ENCODE measurements around the gene ZNF385D.

The ZNF385D gene

DNA sequence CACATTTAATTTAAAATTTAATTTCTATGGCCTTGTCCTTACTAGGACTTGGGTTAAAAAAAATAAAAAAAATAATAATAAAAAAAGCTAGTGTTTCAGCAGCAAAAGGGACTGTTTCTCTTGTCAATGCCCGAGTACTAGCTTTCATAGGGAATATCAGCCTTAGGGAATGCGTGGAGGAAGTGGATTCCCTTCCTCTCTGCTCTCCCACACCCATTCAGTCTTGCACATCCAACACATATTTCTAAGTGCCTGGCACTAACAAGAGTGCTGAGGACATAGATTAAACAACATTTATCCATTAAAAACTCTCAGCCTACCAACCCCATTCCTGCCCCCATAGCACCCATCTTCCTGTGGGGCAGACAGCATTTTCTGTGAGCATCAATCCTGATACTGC, 6.2 kb downstream of the ZNF385D start:
- H3K27ac Mint-ChIP-seq (ENCODE audit: low read depth): no peak overlapping the region
- peaks cover 26% of the 10 kb centered on the region for H3K9me3 Mint-ChIP-seq
- ATAC-seq (replicated peaks; ENCODE audit: extremely low read depth, poor library complexity, severe bottlenecking) (no peak), DNase-seq (ENCODE audit: low spot score in 2 of 2) (no peak)
- H3K27me3 Mint-ChIP-seq: no peaks in the 10 kb centered on the region
- H3K4me1 Mint-ChIP-seq: no peaks in the 10 kb centered on the region
- no peaks in the 10 kb centered on the region for H3K36me3 Mint-ChIP-seq (ENCODE audit: insufficient read depth)
- no peak overlapping the region for H3K4me3 Mint-ChIP-seq

- Mint-ChIP-seq H3K4me1 (no peaks in the 10 kb centered on the region), H3K4me3 (no peak overlapping the region), H3K27me3 (no peaks in the 10 kb centered on the region), H3K9me3 (peaks cover 29% of the 10 kb centered on the region), H3K27ac (ENCODE audit: low read depth) (no peak overlapping the region), H3K36me3 (ENCODE audit: insufficient read depth) (peaks cover 2% of the 10 kb centered on the region)
- no peak for ATAC-seq (replicated peaks; ENCODE audit: extremely low read depth, poor library complexity, severe bottlenecking)
- no peak for DNase-seq (ENCODE audit: low spot score in 2 of 2)
Observed at GRCh38 chr3:21738935-21739702, 11.9 kb downstream of the ZNF385D start.

GRCh38 chr3:21738283-21738682, 12.7 kb downstream of the ZNF385D start:
- DNase-seq (ENCODE audit: low spot score in 2 of 2): no peak
- ATAC-seq (replicated peaks; ENCODE audit: extremely low read depth, poor library complexity, severe bottlenecking): no peak
- Mint-ChIP-seq H3K4me3 (no peak overlapping the region), H3K9me3 (peaks cover 30% of the 10 kb centered on the region), H3K4me1 (no peaks in the 10 kb centered on the region), H3K27ac (ENCODE audit: low read depth) (no peak overlapping the region), H3K27me3 (no peaks in the 10 kb centered on the region), H3K36me3 (ENCODE audit: insufficient read depth) (peaks cover 2% of the 10 kb centered on the region)

DNA sequence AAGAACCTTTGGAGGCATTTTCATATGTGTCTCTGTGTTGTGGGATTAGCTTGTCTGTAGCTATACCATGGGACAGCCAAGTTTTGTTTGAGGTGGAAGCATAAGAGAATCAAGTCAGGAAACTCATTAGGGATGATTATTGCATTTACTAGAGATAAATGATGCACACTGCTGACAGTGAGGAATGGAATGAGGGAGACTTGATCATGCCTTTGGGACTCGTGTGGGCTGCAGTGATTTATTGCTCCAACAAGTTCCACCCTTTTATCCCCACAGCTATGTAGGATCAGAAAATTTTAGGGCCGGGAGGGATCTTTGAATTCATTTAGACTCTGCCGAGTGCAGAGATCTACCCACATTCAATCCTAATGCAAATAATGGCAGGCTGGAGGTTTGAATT, 16.3 kb downstream of the ZNF385D start:
- DNase-seq (ENCODE audit: low spot score in 2 of 2): no peak
- H3K9me3 Mint-ChIP-seq: peaks cover 12% of the 10 kb centered on the region
- peaks cover 2% of the 10 kb centered on the region for H3K36me3 Mint-ChIP-seq (ENCODE audit: insufficient read depth)
- no peak overlapping the region for H3K4me3 Mint-ChIP-seq
- H3K4me1 Mint-ChIP-seq: no peaks in the 10 kb centered on the region
- no peaks in the 10 kb centered on the region for H3K27me3 Mint-ChIP-seq
- no peak overlapping the region for H3K27ac Mint-ChIP-seq (ENCODE audit: low read depth)
- ATAC-seq (replicated peaks; ENCODE audit: extremely low read depth, poor library complexity, severe bottlenecking): no peak

DNA sequence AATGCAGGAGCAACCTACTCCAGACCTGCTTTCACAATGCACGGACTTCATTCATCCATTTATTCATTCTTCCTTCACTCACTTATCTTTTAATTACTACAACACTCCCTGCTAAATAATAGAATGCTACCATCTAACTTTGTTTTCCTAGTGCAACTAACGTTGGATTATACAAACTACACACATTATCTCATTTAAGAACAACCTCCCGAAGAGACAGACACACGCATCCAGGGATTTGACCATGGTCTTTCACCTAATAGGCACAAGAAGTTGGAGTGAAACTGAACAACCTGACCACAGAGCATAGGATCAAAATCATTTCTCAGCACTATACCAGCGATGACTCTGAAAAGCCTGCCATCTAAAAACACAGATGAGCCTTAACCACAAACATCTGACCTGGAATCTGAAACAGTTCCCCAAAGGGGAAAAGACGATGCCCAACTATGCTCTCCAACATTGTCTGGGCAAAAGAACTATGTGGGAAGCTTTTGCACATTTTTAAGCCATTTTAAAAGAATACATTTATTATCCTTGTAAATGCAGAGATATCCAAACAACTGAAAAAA, 21.0 kb downstream of the ZNF385D start:
- H3K9me3 Mint-ChIP-seq: peaks cover 28% of the 10 kb centered on the region
- H3K27ac Mint-ChIP-seq (ENCODE audit: low read depth): no peak overlapping the region

DNA sequence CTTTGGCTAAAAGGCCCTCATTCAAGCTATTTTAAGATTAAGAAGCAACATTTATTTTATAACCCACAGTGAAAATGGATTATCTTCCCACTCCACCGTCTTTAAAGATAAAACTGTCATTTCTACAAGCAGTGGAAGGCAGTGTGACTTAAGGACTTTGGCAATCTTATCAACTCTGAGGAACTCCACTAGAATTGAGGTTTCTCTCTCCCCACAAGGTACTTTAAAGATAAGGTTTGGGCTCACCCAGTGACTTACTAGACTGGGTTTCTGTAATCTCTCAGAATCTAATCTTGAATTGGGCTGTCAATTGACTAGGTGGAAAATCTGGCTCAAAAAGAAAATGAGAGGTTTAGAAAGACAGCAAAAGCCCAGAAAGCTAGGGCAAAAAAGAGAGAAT, 21.7 kb downstream of the ZNF385D start:
- Mint-ChIP-seq H3K9me3 (peaks cover 28% of the 10 kb centered on the region), H3K4me1 (no peaks in the 10 kb centered on the region), H3K36me3 (ENCODE audit: insufficient read depth) (no peaks in the 10 kb centered on the region), H3K27me3 (no peaks in the 10 kb centered on the region), H3K4me3 (no peak overlapping the region), H3K27ac (ENCODE audit: low read depth) (no peak overlapping the region)
- DNase-seq (ENCODE audit: low spot score in 2 of 2) (no peak), ATAC-seq (replicated peaks; ENCODE audit: extremely low read depth, poor library complexity, severe bottlenecking) (no peak)

More for the DNA sequence above, 21.0 kb downstream of the ZNF385D start:
- DNase-seq (ENCODE audit: low spot score in 2 of 2): no peak
- ATAC-seq (replicated peaks; ENCODE audit: extremely low read depth, poor library complexity, severe bottlenecking): no peak
- Mint-ChIP-seq H3K27me3 (no peaks in the 10 kb centered on the region), H3K36me3 (ENCODE audit: insufficient read depth) (no peaks in the 10 kb centered on the region), H3K4me1 (no peaks in the 10 kb centered on the region), H3K4me3 (no peak overlapping the region)

- Mint-ChIP-seq H3K9me3 (peaks cover 40% of the 10 kb centered on the region), H3K4me1 (no peaks in the 10 kb centered on the region), H3K27ac (ENCODE audit: low read depth) (no peak overlapping the region), H3K36me3 (ENCODE audit: insufficient read depth) (no peaks in the 10 kb centered on the region), H3K4me3 (no peak overlapping the region), H3K27me3 (no peaks in the 10 kb centered on the region)
- ATAC-seq (replicated peaks; ENCODE audit: extremely low read depth, poor library complexity, severe bottlenecking) (no peak), DNase-seq (ENCODE audit: low spot score in 2 of 2) (no peak)
Observed at GRCh38 chr3:21722768-21723167, 28.2 kb downstream of the ZNF385D start.

DNA sequence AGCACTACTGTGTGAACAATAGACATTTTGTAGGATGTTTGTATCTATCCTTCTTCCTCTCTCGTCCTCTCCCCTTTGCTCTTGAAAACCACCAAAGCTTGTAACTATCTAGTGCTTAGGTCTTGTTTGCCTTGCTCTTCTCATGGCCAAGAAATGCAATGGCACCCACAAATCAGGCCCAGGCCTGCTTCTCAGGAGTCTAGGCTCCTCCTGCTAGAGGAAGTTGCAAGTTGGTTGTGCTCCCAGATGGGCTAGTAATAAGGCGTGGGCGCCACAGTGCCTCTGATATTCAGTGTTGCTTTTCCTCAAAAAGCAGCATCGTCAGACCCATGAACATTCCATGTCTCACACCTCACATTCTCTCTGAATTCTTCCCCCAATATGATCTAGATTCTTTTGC, 28.7 kb downstream of the ZNF385D start:
- ATAC-seq (replicated peaks; ENCODE audit: extremely low read depth, poor library complexity, severe bottlenecking) (no peak), DNase-seq (ENCODE audit: low spot score in 2 of 2) (no peak)
- Mint-ChIP-seq H3K9me3 (peaks cover 40% of the 10 kb centered on the region), H3K4me1 (no peaks in the 10 kb centered on the region), H3K4me3 (no peak overlapping the region), H3K27ac (ENCODE audit: low read depth) (no peak overlapping the region), H3K27me3 (no peaks in the 10 kb centered on the region), H3K36me3 (ENCODE audit: insufficient read depth) (no peaks in the 10 kb centered on the region)

- DNase-seq (ENCODE audit: low spot score in 2 of 2): no peak
- Mint-ChIP-seq H3K27me3 (no peaks in the 10 kb centered on the region), H3K36me3 (ENCODE audit: insufficient read depth) (no peaks in the 10 kb centered on the region), H3K27ac (ENCODE audit: low read depth) (no peak overlapping the region), H3K4me1 (no peaks in the 10 kb centered on the region), H3K9me3 (peaks cover 25% of the 10 kb centered on the region), H3K4me3 (no peak overlapping the region)
- ATAC-seq (replicated peaks; ENCODE audit: extremely low read depth, poor library complexity, severe bottlenecking): no peak
Observed at GRCh38 chr3:21718943-21719591, 31.9 kb downstream of the ZNF385D start.

- no peak overlapping the region for H3K27ac Mint-ChIP-seq (ENCODE audit: low read depth)
- H3K9me3 Mint-ChIP-seq: peaks cover 20% of the 10 kb centered on the region
- ATAC-seq (replicated peaks; ENCODE audit: extremely low read depth, poor library complexity, severe bottlenecking) (no peak), DNase-seq (ENCODE audit: low spot score in 2 of 2) (no peak)
- no peaks in the 10 kb centered on the region for H3K27me3 Mint-ChIP-seq
- H3K4me1 Mint-ChIP-seq: no peaks in the 10 kb centered on the region
- H3K4me3 Mint-ChIP-seq: no peak overlapping the region
- no peaks in the 10 kb centered on the region for H3K36me3 Mint-ChIP-seq (ENCODE audit: insufficient read depth)
Observed at GRCh38 chr3:21718161-21718765, 32.7 kb downstream of the ZNF385D start.

GRCh38 chr3:21715662-21716061, 35.3 kb downstream of the ZNF385D start:
- Mint-ChIP-seq H3K27ac (ENCODE audit: low read depth) (no peak overlapping the region), H3K9me3 (peaks cover 7% of the 10 kb centered on the region), H3K4me1 (no peaks in the 10 kb centered on the region), H3K36me3 (ENCODE audit: insufficient read depth) (no peaks in the 10 kb centered on the region), H3K4me3 (no peak overlapping the region), H3K27me3 (no peaks in the 10 kb centered on the region)
- no peak for DNase-seq (ENCODE audit: low spot score in 2 of 2)
- ATAC-seq (replicated peaks; ENCODE audit: extremely low read depth, poor library complexity, severe bottlenecking): no peak

DNA sequence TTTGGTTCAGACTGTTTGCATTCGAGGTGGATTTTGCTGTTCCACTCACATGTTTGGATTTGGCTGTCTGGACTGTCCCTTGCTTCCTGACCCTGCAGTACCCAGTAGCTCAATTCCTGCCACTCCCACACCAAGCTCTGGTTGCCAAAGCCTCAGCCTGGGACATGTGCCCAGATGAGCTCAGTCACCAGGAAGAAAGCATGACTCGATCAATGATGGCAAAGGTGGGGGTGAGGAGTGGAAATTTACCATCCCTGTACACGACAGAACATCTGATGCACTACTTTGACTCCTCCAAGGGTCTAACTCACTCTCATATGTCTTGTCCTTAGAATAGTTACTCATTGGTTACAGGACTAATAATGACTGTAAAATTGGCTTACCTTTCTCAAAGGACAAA, 45.2 kb downstream of the ZNF385D start:
- no peak for ATAC-seq (replicated peaks; ENCODE audit: extremely low read depth, poor library complexity, severe bottlenecking)
- H3K4me1 Mint-ChIP-seq: no peaks in the 10 kb centered on the region
- H3K36me3 Mint-ChIP-seq (ENCODE audit: insufficient read depth): no peaks in the 10 kb centered on the region
- H3K9me3 Mint-ChIP-seq: peaks cover 25% of the 10 kb centered on the region
- no peak for DNase-seq (ENCODE audit: low spot score in 2 of 2)
- no peaks in the 10 kb centered on the region for H3K27me3 Mint-ChIP-seq
- H3K4me3 Mint-ChIP-seq: no peak overlapping the region
- H3K27ac Mint-ChIP-seq (ENCODE audit: low read depth): no peak overlapping the region

- Mint-ChIP-seq H3K27ac (ENCODE audit: low read depth) (no peak overlapping the region), H3K4me3 (no peak overlapping the region), H3K9me3 (peaks cover 25% of the 10 kb centered on the region), H3K4me1 (no peaks in the 10 kb centered on the region), H3K36me3 (ENCODE audit: insufficient read depth) (no peaks in the 10 kb centered on the region), H3K27me3 (no peaks in the 10 kb centered on the region)
- DNase-seq (ENCODE audit: low spot score in 2 of 2) (no peak), ATAC-seq (replicated peaks; ENCODE audit: extremely low read depth, poor library complexity, severe bottlenecking) (no peak)
Observed at GRCh38 chr3:21704796-21705195, 46.2 kb downstream of the ZNF385D start.

Measured in central memory CD8-positive, alpha-beta T cell (primary cell).